ENCODE results near the gene OTUD6A.

Gene OTUD6A

DNA sequence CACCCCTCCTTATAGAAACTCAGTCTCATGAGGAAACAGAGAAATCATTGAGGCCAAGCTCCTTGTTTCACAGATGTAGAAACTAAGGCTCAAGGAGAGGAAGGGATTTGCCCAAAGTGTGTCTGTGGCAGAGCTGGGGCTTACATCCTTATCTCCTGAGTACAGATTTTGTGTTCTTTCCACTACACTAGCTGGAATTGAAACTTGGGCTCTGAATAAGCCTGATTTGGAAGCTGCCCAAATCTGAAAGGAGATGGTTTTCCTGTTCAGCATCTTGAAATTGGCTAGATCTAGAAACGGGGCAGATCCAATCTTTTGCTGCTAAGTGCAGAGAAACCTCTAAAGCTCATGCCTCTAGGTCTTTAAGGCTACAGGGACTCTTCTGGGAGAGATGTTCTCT is 36.8 kb upstream of the OTUD6A start:
- TF ChIP-seq FOXP2 (optimal IDR thresholded peaks at IDR 0.05; ENCODE audit: borderline replicate concordance, extremely low read depth, extremely low read length, insufficient read depth) = no peak
- TF ChIP-seq SIN3A (IDR thresholded peaks at IDR 0.05; ENCODE audit: borderline replicate concordance, insufficient read depth, low read length) = no peak
- no peak for TF ChIP-seq TAF1 (IDR thresholded peaks at IDR 0.05; ENCODE audit: borderline replicate concordance, insufficient read depth, low read length)
- no peak for TF ChIP-seq POLR2AphosphoS5 (IDR thresholded peaks at IDR 0.05; ENCODE audit: low read depth, low read length)
- TF ChIP-seq, protein P1, sequence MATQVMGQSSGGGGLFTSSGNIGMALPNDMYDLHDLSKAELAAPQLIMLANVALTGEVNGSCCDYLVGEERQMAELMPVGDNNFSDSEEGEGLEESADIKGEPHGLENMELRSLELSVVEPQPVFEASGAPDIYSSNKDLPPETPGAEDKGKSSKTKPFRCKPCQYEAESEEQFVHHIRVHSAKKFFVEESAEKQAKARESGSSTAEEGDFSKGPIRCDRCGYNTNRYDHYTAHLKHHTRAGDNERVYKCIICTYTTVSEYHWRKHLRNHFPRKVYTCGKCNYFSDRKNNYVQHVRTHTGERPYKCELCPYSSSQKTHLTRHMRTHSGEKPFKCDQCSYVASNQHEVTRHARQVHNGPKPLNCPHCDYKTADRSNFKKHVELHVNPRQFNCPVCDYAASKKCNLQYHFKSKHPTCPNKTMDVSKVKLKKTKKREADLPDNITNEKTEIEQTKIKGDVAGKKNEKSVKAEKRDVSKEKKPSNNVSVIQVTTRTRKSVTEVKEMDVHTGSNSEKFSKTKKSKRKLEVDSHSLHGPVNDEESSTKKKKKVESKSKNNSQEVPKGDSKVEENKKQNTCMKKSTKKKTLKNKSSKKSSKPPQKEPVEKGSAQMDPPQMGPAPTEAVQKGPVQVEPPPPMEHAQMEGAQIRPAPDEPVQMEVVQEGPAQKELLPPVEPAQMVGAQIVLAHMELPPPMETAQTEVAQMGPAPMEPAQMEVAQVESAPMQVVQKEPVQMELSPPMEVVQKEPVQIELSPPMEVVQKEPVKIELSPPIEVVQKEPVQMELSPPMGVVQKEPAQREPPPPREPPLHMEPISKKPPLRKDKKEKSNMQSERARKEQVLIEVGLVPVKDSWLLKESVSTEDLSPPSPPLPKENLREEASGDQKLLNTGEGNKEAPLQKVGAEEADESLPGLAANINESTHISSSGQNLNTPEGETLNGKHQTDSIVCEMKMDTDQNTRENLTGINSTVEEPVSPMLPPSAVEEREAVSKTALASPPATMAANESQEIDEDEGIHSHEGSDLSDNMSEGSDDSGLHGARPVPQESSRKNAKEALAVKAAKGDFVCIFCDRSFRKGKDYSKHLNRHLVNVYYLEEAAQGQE (IDR thresholded peaks at IDR 0.05; ENCODE audit: insufficient read depth in 1 of 2, low read depth in 2 of 2, low read length in 2 of 2) = no peak

DNA sequence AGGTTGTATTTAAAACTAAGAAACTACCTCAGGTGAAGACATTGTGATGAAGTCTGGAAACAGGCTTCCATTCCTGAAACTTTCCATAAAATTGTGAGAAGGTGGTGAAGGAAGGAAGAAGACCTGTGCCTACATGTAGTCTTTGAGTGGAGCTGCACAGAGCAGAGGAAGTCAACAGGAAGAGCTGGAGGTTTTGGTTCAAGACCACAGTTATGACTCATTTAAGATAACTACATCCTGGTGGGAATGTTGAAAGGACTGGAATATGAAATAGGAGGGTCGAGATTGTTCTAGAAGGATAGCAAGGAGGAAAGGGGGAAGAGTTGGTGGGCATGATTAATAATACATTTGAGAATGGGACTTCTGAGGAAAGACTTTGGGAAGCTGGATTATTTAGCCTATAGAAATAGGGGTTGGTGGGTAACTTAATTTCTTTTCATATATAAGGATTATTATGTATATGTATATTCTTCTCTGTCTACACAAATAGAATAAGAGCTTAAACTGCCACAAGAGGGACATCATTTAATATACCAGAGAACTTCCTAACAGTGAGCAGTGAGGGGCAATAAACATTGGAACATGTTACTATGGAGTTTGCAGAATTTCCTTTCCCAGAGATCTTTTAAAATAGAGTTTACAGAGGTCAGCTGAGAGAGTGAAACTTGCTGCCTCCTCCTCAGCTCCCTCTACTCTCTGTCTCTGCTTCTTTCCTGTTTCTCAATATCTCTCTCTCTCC is 36.0 kb upstream of the OTUD6A start:
- TF ChIP-seq POLR2AphosphoS5 (IDR thresholded peaks at IDR 0.05; ENCODE audit: low read depth, low read length) (no peak), SIN3A (IDR thresholded peaks at IDR 0.05; ENCODE audit: borderline replicate concordance, insufficient read depth, low read length) (no peak), TAF1 (IDR thresholded peaks at IDR 0.05; ENCODE audit: borderline replicate concordance, insufficient read depth, low read length) (no peak), FOXP2 (optimal IDR thresholded peaks at IDR 0.05; ENCODE audit: borderline replicate concordance, extremely low read depth, extremely low read length, insufficient read depth) (no peak)
- TF ChIP-seq, protein P1 (IDR thresholded peaks at IDR 0.05; ENCODE audit: insufficient read depth in 1 of 2, low read depth in 2 of 2, low read length in 2 of 2) = no peak

DNA sequence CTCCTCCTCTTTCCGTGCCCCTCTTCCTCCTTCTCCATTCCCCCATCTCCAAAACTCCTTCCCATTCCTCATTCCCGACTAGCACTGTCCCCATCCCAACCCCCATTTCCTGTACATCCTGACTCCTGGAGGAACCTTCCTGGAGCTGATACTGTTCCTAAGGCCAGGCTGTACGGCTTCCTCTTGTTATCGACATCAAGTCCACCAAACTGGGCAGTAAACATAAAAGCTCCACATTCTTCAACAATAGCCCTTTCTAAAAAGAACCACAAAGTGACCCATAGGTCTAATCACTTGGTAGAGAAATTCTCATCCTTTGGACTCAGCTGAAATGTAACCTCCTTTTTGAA is 35.4 kb upstream of the OTUD6A start:
- no peak for TF ChIP-seq POLR2AphosphoS5 (IDR thresholded peaks at IDR 0.05; ENCODE audit: low read depth, low read length)
- no peak for TF ChIP-seq TAF1 (IDR thresholded peaks at IDR 0.05; ENCODE audit: borderline replicate concordance, insufficient read depth, low read length)
- TF ChIP-seq, protein P1 (IDR thresholded peaks at IDR 0.05; ENCODE audit: insufficient read depth in 1 of 2, low read depth in 2 of 2, low read length in 2 of 2) = no peak
- no peak for TF ChIP-seq FOXP2 (optimal IDR thresholded peaks at IDR 0.05; ENCODE audit: borderline replicate concordance, extremely low read depth, extremely low read length, insufficient read depth)
- no peak for TF ChIP-seq SIN3A (IDR thresholded peaks at IDR 0.05; ENCODE audit: borderline replicate concordance, insufficient read depth, low read length)

DNA sequence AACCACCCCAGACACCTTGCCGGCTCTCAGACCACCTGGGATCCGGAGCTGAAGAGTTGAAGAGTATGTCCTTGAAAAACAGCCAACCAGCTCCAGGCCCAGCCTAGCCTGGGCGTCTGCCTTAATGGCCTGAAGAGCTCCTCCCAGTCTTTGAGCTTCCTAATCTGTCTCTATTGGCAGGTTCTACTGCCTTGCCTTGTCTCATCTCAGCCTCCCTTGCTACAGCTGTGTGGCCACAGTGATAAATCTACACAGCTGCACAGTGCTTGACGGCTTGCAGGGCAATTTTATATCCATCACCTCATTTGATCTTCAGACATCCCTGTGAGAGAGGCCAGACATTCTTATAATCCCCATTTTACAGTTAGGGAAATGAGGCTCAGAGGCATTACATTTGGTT is 32.4 kb upstream of the OTUD6A start:
- TF ChIP-seq FOXP2 (optimal IDR thresholded peaks at IDR 0.05; ENCODE audit: borderline replicate concordance, extremely low read depth, extremely low read length, insufficient read depth) = no peak
- no peak for TF ChIP-seq POLR2AphosphoS5 (IDR thresholded peaks at IDR 0.05; ENCODE audit: low read depth, low read length)
- no peak for TF ChIP-seq TAF1 (IDR thresholded peaks at IDR 0.05; ENCODE audit: borderline replicate concordance, insufficient read depth, low read length)
- TF ChIP-seq, protein P1 (IDR thresholded peaks at IDR 0.05; ENCODE audit: insufficient read depth in 1 of 2, low read depth in 2 of 2, low read length in 2 of 2) = no peak
- no peak for TF ChIP-seq SIN3A (IDR thresholded peaks at IDR 0.05; ENCODE audit: borderline replicate concordance, insufficient read depth, low read length)
